ENCODE data around the gene TSPYL6.

The TSPYL6 gene

GRCh38 chr2:54207666-54208195 lies 48.3 kb downstream of the TSPYL6 start:
- DNase-seq (ENCODE audit: extremely low spot score): no peak
- POLR2A ChIA-PET: no interaction called here
- CTCF ChIA-PET: interaction anchor here (0.8 to 1.6 kb wide), 2 partner anchors 9 to 13 kb away, joined by 3 to 4 read pairs; no protein-coding TSS in a partner anchor
- TF ChIP-seq CTCF (IDR thresholded peaks at IDR 0.05; ENCODE audit: control extremely low read depth, extremely low read depth, low read depth, missing control alignments): no peak

DNA sequence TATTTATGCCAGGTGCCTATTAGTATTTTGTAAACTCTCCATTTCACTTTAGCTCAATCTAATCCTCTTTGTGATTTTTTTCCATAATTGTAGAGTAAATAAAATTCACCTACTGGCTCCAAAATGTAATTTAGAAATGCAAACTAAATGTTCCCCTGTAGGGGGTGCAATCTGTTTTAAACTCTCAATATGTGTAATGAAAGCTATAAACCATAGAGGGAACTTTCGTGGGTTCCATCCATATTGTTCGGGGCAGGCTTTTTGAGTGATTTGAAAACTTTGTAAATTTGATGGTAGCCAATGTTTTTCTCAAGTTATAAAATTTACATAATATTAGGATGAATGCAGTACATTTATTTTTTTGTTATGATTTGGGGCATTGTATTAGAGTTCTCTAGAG lies 49.4 kb downstream of the TSPYL6 start:
- peak; percentile 36 for TF ChIP-seq CTCF (IDR thresholded peaks at IDR 0.05; ENCODE audit: control extremely low read depth, extremely low read depth, low read depth, missing control alignments)
- DNase-seq (ENCODE audit: extremely low spot score): peak; percentile 27
- POLR2A ChIA-PET: no interaction called here
- CTCF ChIA-PET: interaction anchor here (0.8 to 3.0 kb wide), 10 partner anchors 9 to 298 kb away, joined by 3 to 12 read pairs (median 4); no protein-coding TSS in a partner anchor

- POLR2A ChIA-PET: no interaction called here
- CTCF ChIA-PET: interaction anchor here (1.2 to 3.0 kb wide), 3 partner anchors 9 to 132 kb away, joined by 3 to 12 read pairs (median 3); no protein-coding TSS in a partner anchor
- no peak for TF ChIP-seq CTCF (IDR thresholded peaks at IDR 0.05; ENCODE audit: control extremely low read depth, extremely low read depth, low read depth, missing control alignments)
- no peak for DNase-seq (ENCODE audit: extremely low spot score)
Observed at GRCh38 chr2:54204476-54204875, 51.6 kb downstream of the TSPYL6 start.
